GM23338 (cell line): Measurements from ENCODE around the gene VPS36. TPM values are rescaled to one million over a fixed set of nuclear protein-coding genes. Genes with fewer than 3 reads are reported as not detected.

Experiments used
- ATAC-seq: fragments of 200-7000 bp; cut with Tn5 transposase; 3 replicates; pipeline ENCODE4 v1.9.1; 2020
- DNase-seq: peaks from one replicate; pipeline ENCODE4 v3.0.0-alpha.2; 2015; ENCODE audit warnings: low spot score
- H2AFZ ChIP-seq: fragments of 200-600 bp; sonication (generic); 2 replicates; pipeline ENCODE4 v1.8.0; 2016; ENCODE audit warnings: antibody characterized with exemption, mild to moderate bottlenecking, moderate library complexity
- H3F3A ChIP-seq: fragments of 200-600 bp; sonication (generic); replicated peaks from 2 replicates; pipeline ENCODE4 v1.8.0; 2017; ENCODE audit warnings: antibody characterized with exemption, mixed run types, low read depth
- H3K27ac ChIP-seq: fragments of 200-600 bp; sonication (generic); 2 replicates; pipeline ENCODE4 v1.6.1; 2016; ENCODE audit warnings: low read depth
- H3K27me3 ChIP-seq: fragments of 200-600 bp; sonication (generic); 2 replicates; pipeline ENCODE4 v1.8.0; 2016; ENCODE audit warnings: mild to moderate bottlenecking, mixed run types, moderate library complexity; ENCODE audit not compliant: insufficient read depth
- H3K36me3 ChIP-seq: fragments of 200-600 bp; sonication (generic); 2 replicates; pipeline ENCODE4 v1.8.0; 2016; ENCODE audit warnings: mild to moderate bottlenecking; ENCODE audit not compliant: insufficient read depth
- H3K4me1 ChIP-seq: fragments of 200-600 bp; sonication (generic); 2 replicates; pipeline ENCODE4 v1.8.0; 2016; ENCODE audit warnings: mild to moderate bottlenecking, moderate library complexity; ENCODE audit not compliant: insufficient read depth
- H3K4me2 ChIP-seq: fragments of 200-600 bp; sonication (generic); 2 replicates; pipeline ENCODE4 v1.7.1; 2017; ENCODE audit warnings: mixed run types
- H3K4me3 ChIP-seq: fragments of 200-600 bp; sonication (generic); 2 replicates; pipeline ENCODE4 v1.6.1; 2016; ENCODE audit warnings: mixed run types
- H3K79me2 ChIP-seq: fragments of 200-600 bp; sonication (generic); replicated peaks from 2 replicates; pipeline ENCODE4 v1.8.0; 2017; ENCODE audit warnings: mild to moderate bottlenecking; ENCODE audit not compliant: insufficient read depth
- H3K9me2 ChIP-seq: fragments of 200-600 bp; sonication (generic); 2 replicates; pipeline ENCODE4 v1.8.0; 2017; ENCODE audit not compliant: insufficient read depth
- H4K20me1 ChIP-seq: fragments of 200-600 bp; sonication (generic); replicated peaks from 2 replicates; pipeline ENCODE4 v1.8.0; 2017; ENCODE audit warnings: mild to moderate bottlenecking; ENCODE audit not compliant: insufficient read depth
- H3K27ac Mint-ChIP-seq: 2 replicates; pipeline ENCODE4 v1.8.0; 2020; ENCODE audit warnings: inconsistent platforms, mild to moderate bottlenecking, moderate library complexity, mixed read lengths
- H3K27me3 Mint-ChIP-seq: 3 replicates; pipeline ENCODE4 v1.8.0; 2022; ENCODE audit warnings: low read depth, mild to moderate bottlenecking, moderate library complexity, mixed read lengths, inconsistent platforms; ENCODE audit not compliant: insufficient read depth, poor library complexity
- H3K36me3 Mint-ChIP-seq: 3 replicates; pipeline ENCODE4 v1.8.0; 2021; ENCODE audit warnings: low read depth, mild to moderate bottlenecking, inconsistent platforms, moderate library complexity, mixed read lengths
- H3K4me1 Mint-ChIP-seq: 3 replicates; pipeline ENCODE4 v1.8.0; 2020; ENCODE audit warnings: mild to moderate bottlenecking, inconsistent platforms, mixed read lengths
- H3K4me3 Mint-ChIP-seq: 3 replicates; pipeline ENCODE4 v1.8.0; 2021; ENCODE audit warnings: moderate library complexity, mild to moderate bottlenecking, inconsistent platforms, mixed read lengths
- H3K9me3 Mint-ChIP-seq: 3 replicates; pipeline ENCODE4 v1.8.0; 2020; ENCODE audit warnings: moderate library complexity, mild to moderate bottlenecking, inconsistent platforms, mixed read lengths
- EZH2 ChIP-seq: fragments of 200-600 bp; sonication (generic); IDR thresholded peaks from one replicate; pipeline ENCODE4 v1.8.0; 2017; ENCODE audit warnings: antibody characterized with exemption, mild to moderate bottlenecking, low read depth; ENCODE audit not compliant: unreplicated experiment
- EZH2phosphoT487 ChIP-seq: fragments of 200-600 bp; sonication (generic); IDR thresholded peaks from one replicate; pipeline ENCODE4 v1.8.1; 2018; ENCODE audit warnings: antibody characterized with exemption; ENCODE audit not compliant: unreplicated experiment
- JUNB ChIP-seq: IDR thresholded peaks from one replicate; pipeline ENCODE4 v1.6.1; 2016; ENCODE audit warnings: antibody characterized with exemption; ENCODE audit not compliant: unreplicated experiment
- POLR2AphosphoS5 ChIP-seq: IDR thresholded peaks from 2 replicates; pipeline ENCODE4 v1.6.1; 2016; ENCODE audit warnings: antibody characterized with exemption, low read depth
- ZNF114 ChIP-seq: fragments of 250-450 bp; sonication (Bioruptor Pico); IDR thresholded peaks from 2 replicates; pipeline ENCODE4 v1.5.0; 2020; ENCODE audit warnings: mild to moderate bottlenecking, moderate library complexity
- ZNF331 ChIP-seq: fragments of 250-450 bp; sonication (Bioruptor Pico); IDR thresholded peaks from 2 replicates; pipeline ENCODE4 v1.5.0; 2020; ENCODE audit warnings: low read depth, mild to moderate bottlenecking, moderate library complexity
- polyA plus RNA-seq: library from polyadenylated mRNA; unstranded; fragments of >200 nt; fragmentation: Nextera tagmentation; extraction: Ambion mirVana; gene quantifications from 2 replicates; pipeline ENCODE4 v1.2.1, GENCODE V29; 2016
- total RNA-seq: library from RNA; depleted of rRNA; stranded (reverse); fragments of >200 nt; shearing (Covaris generic); gene quantifications from 2 replicates; pipeline ENCODE4 v1.2.3, GENCODE V29; 2014
- TF ChIP-seq, protein P1 (sequence below): IDR thresholded peaks from one replicate; pipeline ENCODE4 v1.6.1; 2018; ENCODE audit warnings: antibody characterized with exemption; ENCODE audit not compliant: unreplicated experiment
- TF ChIP-seq, protein P2 (sequence below), 2 experiments: fragments of 200-600 bp in 1 of 2; sonication (generic) in 1 of 2; conservative IDR thresholded peaks; 2 replicates each; pipeline versions ENCODE4 v1.5.1 to v1.6.1; 2016 to 2017; ENCODE audit warnings: antibody characterized with exemption in 2 of 2, low read depth in 2 of 2, mild to moderate bottlenecking in 2 of 2, moderate library complexity in 1 of 2
- TF ChIP-seq, protein P3 (sequence below): IDR thresholded peaks from 2 replicates; pipeline ENCODE4 v1.6.1; 2016; ENCODE audit warnings: antibody characterized with exemption

The VPS36 gene
- total and polyA plus RNA-seq, 2 experiments from 2014 or later = 28.9 to 36.2 TPM

DNA sequence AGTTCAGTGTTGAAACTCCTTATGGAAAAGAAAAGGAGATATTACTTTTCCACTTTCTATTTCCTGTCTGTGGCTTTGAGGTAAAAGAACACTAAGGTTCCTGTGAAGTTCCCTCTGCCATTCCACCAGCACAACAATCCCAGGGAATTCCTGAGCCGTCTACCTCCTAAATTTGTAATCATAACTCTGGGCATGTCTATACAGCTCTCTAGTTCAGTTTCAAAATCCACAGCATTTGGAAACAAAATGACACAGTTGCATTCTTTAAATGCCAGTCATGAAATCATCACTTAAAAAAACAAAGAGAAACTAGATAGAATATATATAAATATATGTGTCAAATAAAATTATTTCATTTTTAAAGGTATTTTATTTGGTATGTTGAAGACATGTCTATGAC lies 35.5 kb downstream of the VPS36 start:
- DNase-seq = no peak
- Histone ChIP-seq H3K36me3 (no peaks in the 10 kb centered on the region; the same call in 1 of the 2 replicates), H4K20me1 (no peaks in the 10 kb centered on the region), H3K9me2 (no peaks in the 10 kb centered on the region), H3K4me1 (no peaks in the 10 kb centered on the region), H3K4me2 (no peak overlapping the region), H3K79me2 (no peaks in the 10 kb centered on the region), H3F3A (no peaks in the 10 kb centered on the region), H2AFZ (no peak overlapping the region), H3K27me3 (no peaks in the 10 kb centered on the region), H3K27ac (no peak overlapping the region), H3K4me3 (no peak overlapping the region)
- ATAC-seq = no peak
- Mint-ChIP-seq H3K4me1 (no peaks in the 10 kb centered on the region), H3K27me3 (no peaks in the 10 kb centered on the region), H3K36me3 (peaks cover 19% of the 10 kb centered on the region; the same call in 2 of the 3 replicates), H3K4me3 (no peak overlapping the region), H3K27ac (no peak overlapping the region), H3K9me3 (no peaks in the 10 kb centered on the region)
- TF ChIP-seq POLR2AphosphoS5 = no peak
- TF ChIP-seq, protein P1, sequence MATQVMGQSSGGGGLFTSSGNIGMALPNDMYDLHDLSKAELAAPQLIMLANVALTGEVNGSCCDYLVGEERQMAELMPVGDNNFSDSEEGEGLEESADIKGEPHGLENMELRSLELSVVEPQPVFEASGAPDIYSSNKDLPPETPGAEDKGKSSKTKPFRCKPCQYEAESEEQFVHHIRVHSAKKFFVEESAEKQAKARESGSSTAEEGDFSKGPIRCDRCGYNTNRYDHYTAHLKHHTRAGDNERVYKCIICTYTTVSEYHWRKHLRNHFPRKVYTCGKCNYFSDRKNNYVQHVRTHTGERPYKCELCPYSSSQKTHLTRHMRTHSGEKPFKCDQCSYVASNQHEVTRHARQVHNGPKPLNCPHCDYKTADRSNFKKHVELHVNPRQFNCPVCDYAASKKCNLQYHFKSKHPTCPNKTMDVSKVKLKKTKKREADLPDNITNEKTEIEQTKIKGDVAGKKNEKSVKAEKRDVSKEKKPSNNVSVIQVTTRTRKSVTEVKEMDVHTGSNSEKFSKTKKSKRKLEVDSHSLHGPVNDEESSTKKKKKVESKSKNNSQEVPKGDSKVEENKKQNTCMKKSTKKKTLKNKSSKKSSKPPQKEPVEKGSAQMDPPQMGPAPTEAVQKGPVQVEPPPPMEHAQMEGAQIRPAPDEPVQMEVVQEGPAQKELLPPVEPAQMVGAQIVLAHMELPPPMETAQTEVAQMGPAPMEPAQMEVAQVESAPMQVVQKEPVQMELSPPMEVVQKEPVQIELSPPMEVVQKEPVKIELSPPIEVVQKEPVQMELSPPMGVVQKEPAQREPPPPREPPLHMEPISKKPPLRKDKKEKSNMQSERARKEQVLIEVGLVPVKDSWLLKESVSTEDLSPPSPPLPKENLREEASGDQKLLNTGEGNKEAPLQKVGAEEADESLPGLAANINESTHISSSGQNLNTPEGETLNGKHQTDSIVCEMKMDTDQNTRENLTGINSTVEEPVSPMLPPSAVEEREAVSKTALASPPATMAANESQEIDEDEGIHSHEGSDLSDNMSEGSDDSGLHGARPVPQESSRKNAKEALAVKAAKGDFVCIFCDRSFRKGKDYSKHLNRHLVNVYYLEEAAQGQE = no peak
- no peak for TF ChIP-seq ZNF331
- TF ChIP-seq JUNB = no peak
- TF ChIP-seq, protein P2, sequence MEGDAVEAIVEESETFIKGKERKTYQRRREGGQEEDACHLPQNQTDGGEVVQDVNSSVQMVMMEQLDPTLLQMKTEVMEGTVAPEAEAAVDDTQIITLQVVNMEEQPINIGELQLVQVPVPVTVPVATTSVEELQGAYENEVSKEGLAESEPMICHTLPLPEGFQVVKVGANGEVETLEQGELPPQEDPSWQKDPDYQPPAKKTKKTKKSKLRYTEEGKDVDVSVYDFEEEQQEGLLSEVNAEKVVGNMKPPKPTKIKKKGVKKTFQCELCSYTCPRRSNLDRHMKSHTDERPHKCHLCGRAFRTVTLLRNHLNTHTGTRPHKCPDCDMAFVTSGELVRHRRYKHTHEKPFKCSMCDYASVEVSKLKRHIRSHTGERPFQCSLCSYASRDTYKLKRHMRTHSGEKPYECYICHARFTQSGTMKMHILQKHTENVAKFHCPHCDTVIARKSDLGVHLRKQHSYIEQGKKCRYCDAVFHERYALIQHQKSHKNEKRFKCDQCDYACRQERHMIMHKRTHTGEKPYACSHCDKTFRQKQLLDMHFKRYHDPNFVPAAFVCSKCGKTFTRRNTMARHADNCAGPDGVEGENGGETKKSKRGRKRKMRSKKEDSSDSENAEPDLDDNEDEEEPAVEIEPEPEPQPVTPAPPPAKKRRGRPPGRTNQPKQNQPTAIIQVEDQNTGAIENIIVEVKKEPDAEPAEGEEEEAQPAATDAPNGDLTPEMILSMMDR (conservative IDR thresholded peaks at IDR 0.05; ENCODE audit: low read depth in 2 of 2) = no peak
- no peak for TF ChIP-seq ZNF114 (CRISPR knock-in tag)

DNA sequence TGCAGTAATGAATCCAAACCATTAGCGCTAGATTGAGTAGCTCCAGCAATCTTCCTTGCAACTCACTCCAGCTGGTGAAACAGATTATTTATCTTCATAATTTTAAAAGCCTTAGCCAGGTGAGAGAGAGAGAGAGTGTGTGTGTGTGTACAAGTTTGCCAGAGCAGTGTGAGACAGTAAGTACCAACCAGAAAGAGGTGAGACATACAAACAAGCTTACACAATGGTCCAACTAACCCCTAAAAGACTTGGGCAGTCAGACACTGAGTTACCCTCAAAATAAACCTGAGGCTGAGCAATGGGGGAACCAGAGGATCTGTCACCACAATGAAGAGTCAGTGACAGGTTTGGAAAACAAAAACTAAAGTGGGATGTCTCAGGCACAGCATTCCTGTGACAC lies 36.4 kb downstream of the VPS36 start:
- Histone ChIP-seq H3K36me3 (no peaks in the 10 kb centered on the region; the same call in 1 of the 2 replicates), H3K27ac (no peak overlapping the region), H3K4me1 (no peaks in the 10 kb centered on the region), H3F3A (no peaks in the 10 kb centered on the region), H3K9me2 (no peaks in the 10 kb centered on the region), H3K27me3 (no peaks in the 10 kb centered on the region), H3K4me3 (no peak overlapping the region), H2AFZ (no peak overlapping the region), H3K4me2 (no peak overlapping the region), H4K20me1 (no peaks in the 10 kb centered on the region), H3K79me2 (no peaks in the 10 kb centered on the region)
- Mint-ChIP-seq H3K27me3 (no peaks in the 10 kb centered on the region), H3K36me3 (peaks cover 19% of the 10 kb centered on the region; the same call in 2 of the 3 replicates), H3K4me1 (no peaks in the 10 kb centered on the region), H3K27ac (no peak overlapping the region), H3K9me3 (no peaks in the 10 kb centered on the region), H3K4me3 (no peak overlapping the region)
- TF ChIP-seq EZH2 (no peak), ZNF331 (no peak), JUNB (no peak), POLR2AphosphoS5 (no peak), ZNF114 (CRISPR knock-in tag) (no peak), EZH2phosphoT487 (no peak)
- TF ChIP-seq, protein P1 = no peak
- TF ChIP-seq, protein P3, sequence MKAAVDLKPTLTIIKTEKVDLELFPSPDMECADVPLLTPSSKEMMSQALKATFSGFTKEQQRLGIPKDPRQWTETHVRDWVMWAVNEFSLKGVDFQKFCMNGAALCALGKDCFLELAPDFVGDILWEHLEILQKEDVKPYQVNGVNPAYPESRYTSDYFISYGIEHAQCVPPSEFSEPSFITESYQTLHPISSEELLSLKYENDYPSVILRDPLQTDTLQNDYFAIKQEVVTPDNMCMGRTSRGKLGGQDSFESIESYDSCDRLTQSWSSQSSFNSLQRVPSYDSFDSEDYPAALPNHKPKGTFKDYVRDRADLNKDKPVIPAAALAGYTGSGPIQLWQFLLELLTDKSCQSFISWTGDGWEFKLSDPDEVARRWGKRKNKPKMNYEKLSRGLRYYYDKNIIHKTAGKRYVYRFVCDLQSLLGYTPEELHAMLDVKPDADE = no peak
- ATAC-seq (no peak), DNase-seq (no peak)
